ENCODE measurements around the gene TNFSF11.

TNFSF11 gene

DNA sequence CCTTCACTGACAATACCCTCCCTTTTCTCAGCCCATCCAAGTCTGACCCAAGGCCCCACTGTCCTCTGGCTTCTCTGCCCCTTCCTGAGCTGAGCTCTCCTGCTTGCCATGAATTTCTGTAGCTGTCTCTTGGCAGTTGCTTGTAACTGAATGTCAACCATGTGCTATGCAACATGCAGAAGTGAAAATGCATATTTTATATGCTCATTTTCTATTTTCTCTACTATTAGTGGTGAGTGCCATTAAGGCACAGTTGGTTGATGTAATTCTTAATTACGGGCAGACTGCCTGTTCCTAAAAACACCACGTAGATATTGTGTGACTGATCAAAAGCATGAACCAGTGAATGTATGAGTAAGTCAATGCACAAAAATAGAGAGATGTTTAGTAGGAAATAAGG, 29.6 kb downstream of the TNFSF11 start:
- no peak overlapping the region for H3K4me3 ChIP-seq (ENCODE audit: control insufficient read depth, low read depth, low read length)
- no peak for DNase-seq (ENCODE audit: low read depth)
- TF ChIP-seq, protein P1, sequence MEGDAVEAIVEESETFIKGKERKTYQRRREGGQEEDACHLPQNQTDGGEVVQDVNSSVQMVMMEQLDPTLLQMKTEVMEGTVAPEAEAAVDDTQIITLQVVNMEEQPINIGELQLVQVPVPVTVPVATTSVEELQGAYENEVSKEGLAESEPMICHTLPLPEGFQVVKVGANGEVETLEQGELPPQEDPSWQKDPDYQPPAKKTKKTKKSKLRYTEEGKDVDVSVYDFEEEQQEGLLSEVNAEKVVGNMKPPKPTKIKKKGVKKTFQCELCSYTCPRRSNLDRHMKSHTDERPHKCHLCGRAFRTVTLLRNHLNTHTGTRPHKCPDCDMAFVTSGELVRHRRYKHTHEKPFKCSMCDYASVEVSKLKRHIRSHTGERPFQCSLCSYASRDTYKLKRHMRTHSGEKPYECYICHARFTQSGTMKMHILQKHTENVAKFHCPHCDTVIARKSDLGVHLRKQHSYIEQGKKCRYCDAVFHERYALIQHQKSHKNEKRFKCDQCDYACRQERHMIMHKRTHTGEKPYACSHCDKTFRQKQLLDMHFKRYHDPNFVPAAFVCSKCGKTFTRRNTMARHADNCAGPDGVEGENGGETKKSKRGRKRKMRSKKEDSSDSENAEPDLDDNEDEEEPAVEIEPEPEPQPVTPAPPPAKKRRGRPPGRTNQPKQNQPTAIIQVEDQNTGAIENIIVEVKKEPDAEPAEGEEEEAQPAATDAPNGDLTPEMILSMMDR (IDR thresholded peaks at IDR 0.05; ENCODE audit: control insufficient read depth, insufficient read depth, low read depth, low read length, missing control alignments): no peak

DNA sequence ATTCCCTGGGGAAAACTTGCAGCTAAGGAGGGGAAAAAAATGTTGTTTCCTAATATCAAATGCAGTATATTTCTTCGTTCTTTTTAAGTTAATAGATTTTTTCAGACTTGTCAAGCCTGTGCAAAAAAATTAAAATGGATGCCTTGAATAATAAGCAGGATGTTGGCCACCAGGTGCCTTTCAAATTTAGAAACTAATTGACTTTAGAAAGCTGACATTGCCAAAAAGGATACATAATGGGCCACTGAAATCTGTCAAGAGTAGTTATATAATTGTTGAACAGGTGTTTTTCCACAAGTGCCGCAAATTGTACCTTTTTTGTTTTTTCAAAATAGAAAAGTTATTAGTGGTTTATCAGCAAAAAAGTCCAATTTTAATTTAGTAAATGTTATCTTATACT, 33.6 kb downstream of the TNFSF11 start:
- TF ChIP-seq, protein P1 (IDR thresholded peaks at IDR 0.05; ENCODE audit: control insufficient read depth, insufficient read depth, low read depth, low read length, missing control alignments): no peak
- H3K4me3 ChIP-seq (ENCODE audit: control insufficient read depth, low read depth, low read length): no peak overlapping the region
- DNase-seq (ENCODE audit: low read depth): no peak

DNA sequence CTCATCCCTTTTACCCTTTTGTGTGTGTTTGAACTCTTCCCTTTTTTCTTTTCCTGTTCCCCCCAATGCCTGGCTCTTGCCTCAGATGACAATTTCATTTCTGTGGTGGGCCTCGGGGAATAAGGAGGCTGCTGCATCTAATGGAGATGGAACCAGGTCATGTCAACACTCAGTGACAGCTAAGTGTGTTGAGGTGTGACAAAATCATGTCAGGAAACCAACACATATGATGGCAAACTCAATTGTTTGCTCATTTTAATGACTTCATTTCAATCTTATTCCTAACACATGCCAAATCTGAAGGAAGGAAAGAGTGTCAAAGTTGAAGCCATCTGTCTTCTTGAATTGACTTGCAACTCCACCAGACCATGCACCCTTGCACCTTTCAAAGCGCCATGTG, 36.7 kb downstream of the TNFSF11 start:
- H3K4me3 ChIP-seq (ENCODE audit: control insufficient read depth, low read depth, low read length): no peak overlapping the region
- DNase-seq (ENCODE audit: low read depth): no peak
- TF ChIP-seq, protein P1 (IDR thresholded peaks at IDR 0.05; ENCODE audit: control insufficient read depth, insufficient read depth, low read depth, low read length, missing control alignments): no peak

DNA sequence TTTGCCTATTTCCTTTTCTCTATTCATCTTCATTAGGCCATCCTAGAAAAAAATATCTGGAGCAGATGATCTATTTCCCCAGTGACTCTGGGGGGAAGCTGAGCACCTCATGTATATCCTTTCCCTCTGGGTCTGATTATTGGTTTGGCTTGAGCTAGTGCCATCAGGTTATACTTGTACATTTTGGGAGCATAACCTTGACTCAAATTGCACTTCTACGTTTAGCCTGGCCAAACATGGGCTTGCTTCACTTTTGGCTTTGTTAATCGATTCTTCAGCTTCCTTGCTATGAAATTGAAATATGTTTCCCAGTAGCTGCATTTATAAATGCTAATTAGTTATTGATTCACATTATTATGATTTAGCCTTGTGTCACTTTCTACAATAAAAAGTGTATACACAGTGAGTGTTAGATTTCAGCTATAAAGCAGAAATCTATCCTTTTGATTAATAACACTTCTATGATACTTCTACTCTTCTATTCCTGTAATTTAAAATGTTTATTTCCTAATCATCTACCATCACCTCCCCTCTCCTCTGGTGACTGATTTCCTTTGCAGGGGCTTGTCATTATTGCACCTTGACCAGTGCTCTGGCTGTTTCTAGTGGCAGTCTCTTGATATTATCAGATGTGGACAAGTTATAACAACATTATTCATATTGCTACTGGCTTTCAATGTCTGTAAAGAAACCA, 37.3 kb downstream of the TNFSF11 start:
- TF ChIP-seq, protein P1 (IDR thresholded peaks at IDR 0.05; ENCODE audit: control insufficient read depth, insufficient read depth, low read depth, low read length, missing control alignments): no peak

DNA sequence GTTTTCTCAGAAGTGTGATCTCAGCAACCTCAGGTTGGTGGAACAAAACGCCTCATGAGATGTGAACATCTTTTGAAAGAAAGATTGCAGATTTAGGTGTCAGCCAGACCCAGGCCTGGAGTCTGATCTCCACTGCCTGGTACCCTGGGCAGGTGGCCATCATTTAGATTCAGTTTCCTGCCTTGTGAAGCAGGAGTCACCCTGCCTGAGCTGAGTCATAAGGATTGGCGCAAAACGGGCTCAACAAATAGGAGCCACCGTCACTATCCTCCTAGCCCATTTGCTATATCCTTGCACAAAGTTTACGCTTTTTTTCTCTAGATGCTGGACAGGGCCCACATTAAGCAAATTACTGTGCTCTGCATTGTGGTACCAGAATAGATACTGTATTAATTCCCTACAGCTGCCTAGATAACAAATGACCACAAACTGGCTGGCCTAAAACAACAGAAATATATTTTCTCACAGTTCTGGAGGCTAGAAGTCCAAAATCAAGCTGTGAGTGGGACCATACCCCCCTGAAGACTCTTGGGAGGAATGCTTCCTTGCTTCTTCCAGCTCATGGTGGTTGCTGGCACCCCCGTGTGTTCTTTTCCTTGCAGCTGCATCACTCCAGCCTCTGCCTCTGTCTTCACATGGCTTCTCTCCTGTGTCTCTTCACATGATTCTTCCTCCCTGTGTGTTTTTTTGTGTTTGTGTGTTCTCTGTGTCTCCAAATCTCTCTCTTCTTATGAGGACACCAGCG, 38.2 kb downstream of the TNFSF11 start:
- TF ChIP-seq, protein P1 (IDR thresholded peaks at IDR 0.05; ENCODE audit: control insufficient read depth, insufficient read depth, low read depth, low read length, missing control alignments): no peak
- no peak for DNase-seq (ENCODE audit: low read depth)
- no peak overlapping the region for H3K4me3 ChIP-seq (ENCODE audit: control insufficient read depth, low read depth, low read length)

More for the DNA sequence above, 37.3 kb downstream of the TNFSF11 start:
- no peak for DNase-seq (ENCODE audit: low read depth)
- no peak overlapping the region for H3K4me3 ChIP-seq (ENCODE audit: control insufficient read depth, low read depth, low read length)

DNA sequence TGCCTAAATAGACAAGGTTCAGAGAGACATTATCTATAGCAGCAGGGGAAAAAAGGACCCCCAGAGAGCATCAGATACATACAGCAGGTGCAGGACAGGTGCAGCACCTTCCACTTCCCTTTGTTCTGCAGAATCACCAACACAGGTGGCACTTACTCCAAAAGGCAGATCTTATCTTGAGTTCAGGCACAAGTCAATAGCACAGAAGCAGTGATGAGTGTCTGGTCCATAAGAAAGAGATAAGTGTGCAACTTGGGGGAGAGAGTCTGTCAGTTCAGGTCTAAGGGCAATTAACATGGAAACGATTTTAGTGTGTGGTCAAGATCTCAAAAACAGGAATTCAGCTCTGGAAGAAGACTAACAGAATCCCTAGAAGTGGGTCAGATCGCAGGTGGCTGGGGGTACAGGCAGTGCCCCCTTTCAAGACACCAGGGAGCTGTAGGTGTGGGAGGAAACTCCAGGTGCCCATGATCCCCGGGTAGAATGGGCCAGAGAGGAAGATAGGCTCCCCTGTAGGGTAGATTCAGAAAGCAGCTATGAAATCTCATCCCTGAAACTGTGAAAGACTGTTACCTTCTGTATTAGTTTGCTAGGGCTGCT, 40.6 kb downstream of the TNFSF11 start:
- H3K4me3 ChIP-seq (ENCODE audit: control insufficient read depth, low read depth, low read length): no peak overlapping the region
- DNase-seq (ENCODE audit: low read depth): no peak
- TF ChIP-seq, protein P1 (IDR thresholded peaks at IDR 0.05; ENCODE audit: control insufficient read depth, insufficient read depth, low read depth, low read length, missing control alignments): no peak

All from AG09309 (cell line).